GM19455 (cell line): Measurements from ENCODE around the gene MAP6D1.

Source experiments
- ATAC-seq: cut with Tn5 transposase; IDR thresholded peaks from one replicate; pipeline ENCODE4 v1.9.1; 2021; ENCODE audit not compliant: unreplicated experiment

Gene MAP6D1

DNA sequence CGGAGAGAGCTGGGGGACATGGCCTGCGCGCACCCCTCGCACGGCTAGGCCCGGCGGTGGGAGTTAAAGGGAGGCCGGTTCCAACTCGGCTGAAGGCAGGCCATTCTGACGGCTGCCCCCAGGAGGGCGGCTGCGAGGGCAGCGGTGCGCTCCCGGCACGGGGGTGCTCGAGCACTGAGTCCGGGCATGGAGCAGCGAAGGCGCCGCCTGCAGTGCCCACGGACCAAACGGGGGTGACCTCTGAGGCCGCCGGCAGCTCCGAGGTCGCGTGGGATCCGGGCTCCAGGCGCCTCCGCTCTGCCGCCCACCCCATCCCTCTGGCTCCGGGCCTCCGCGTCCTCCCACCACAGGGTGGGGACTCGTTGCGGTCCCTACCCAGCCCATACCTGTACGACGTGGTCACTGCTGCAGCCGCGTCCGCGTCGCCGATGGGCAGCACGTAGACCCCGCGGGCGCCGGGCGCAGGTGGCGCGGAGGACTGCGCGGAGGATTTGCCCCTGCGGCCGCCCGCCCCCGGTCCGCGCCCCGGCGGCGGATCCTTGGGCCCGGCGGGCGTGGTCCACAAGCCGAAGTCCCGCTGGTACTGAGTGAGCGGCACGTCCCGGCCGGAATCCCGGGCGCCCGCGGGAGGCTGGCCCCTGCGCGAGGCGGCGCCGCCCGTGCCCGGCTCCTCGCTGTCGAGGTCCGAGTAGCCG lies 469 bp downstream of the MAP6D1 start:
- no peak for ATAC-seq

GRCh38 chr3:183823963-183824362 lies 1.4 kb downstream of the MAP6D1 start:
- no peak for ATAC-seq

DNA sequence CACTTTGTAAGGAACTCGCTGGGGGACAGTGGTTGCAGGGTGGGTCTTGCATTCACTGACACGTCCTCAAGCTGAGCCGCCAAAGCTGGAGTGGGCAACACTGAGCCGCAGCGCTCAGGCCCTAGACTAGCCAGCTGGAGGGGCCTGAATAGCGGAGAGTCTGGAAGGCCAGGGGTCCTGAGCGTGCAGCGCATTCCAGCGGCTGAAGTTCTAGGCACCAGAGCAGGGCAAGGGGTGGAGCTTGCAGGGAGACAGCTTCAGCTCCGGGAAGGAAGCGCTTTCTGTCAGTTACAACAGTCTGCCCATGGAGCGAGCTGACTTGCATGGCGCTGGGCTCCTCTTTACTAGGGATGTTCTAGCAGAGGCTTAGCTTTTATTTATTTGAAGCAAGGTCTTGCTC lies 2.7 kb downstream of the MAP6D1 start:
- no peak for ATAC-seq

DNA sequence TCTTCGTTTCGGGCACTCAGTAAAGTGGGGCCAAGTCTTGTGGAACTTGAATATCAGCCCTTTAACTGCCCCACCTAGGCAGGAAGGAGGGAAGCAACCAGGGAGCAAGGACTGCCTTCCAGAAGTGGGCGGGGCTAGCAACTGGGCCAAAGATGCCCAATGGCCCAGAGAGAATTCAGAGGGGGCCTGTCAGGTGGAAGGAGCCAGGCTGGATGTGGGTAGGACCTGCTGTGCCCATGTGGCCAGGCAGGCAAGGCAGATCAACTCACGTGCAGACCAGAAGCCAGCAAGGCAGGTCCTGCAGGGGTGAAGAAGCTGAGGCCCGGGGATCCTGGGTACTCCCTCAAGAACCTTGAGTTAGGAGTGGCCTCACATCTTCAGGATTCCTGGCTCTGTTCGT lies 5.5 kb downstream of the MAP6D1 start:
- no peak for ATAC-seq

- ATAC-seq: no peak
Observed at GRCh38 chr3:183818706-183819624, 6.4 kb downstream of the MAP6D1 start.

GRCh38 chr3:183818041-183818620 lies 7.2 kb downstream of the MAP6D1 start:
- no peak for ATAC-seq

DNA sequence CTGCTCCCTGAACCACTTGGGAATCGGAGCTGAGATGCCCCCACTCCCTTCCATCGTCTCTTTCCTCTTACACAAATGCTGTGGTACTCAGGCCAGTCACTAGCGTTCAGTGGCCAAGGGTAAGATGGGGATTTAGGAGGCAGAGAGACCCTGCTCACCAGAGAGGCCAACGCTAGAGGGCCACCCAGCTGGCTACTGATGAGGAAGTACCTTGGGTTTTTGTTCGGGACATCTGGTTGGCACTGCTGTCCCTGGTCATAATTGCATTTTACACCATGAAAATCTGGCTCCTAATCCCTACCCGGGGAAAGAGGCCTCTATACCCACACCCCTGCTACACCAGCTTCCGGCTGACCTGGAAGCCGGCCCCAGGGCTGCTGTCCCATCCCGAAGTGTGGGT lies 7.7 kb downstream of the MAP6D1 start:
- ATAC-seq: no peak

DNA sequence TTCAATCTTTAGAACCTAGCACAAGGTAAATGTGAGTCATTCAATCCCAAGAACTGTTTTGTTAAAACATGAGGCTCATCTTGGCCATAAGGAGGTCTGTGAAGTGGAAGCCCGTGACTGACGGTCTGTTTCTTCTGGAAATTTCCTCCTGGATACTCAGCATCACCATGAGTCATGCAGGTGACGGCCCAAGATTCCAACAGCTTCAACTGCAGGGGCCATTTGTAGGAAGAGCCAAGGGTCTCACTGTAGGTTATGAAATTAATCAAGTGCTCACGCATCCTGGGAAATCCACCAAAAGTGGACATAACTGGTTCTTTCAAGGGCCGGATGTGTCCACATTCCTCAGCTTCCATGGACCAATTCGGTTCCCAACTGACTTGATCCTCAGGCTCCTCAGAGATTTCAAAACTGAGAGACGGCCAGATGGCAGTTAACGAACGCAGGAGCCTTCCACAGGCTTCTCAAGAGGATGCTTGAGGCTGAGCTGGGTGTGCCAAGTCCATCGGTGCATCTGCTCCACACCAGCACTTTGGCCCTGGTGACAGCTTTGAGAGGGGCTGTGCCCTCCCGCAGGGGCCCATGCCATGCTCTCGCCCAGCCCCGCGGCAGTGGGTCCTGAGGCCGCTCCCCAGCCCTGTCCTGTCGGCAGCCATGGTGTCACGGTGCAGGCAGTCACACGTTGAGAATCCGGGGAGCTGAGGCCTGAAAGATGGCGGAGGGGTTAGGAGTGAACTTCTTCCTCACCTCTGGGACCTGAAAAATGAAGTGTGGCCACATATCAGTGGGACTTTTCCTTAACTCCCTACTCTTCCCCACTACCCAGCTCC lies 8.5 kb downstream of the MAP6D1 start:
- no peak for ATAC-seq

GRCh38 chr3:183815951-183816475 lies 9.4 kb downstream of the MAP6D1 start:
- ATAC-seq: no peak

DNA sequence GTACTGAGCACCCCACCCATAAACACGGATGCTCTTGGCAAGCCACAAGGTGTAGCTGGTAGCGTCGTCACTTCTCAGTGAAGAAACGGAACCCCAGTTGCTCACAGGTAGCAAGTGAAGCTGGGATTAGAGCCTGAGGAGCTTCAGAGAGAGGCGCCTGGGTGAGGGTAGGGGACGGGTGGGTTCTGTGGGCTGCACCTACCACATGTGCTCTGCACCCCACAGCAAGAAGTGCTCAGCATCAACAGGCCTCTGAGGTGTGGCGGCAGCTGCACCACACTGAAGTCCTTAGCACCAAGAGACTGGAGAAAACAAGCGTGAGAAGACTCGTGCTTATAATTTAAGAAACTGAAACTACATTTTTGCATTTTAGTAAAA lies 9.8 kb downstream of the MAP6D1 start:
- ATAC-seq: no peak

- no peak for ATAC-seq
Observed at GRCh38 chr3:183814240-183814639, 11.1 kb downstream of the MAP6D1 start.

DNA sequence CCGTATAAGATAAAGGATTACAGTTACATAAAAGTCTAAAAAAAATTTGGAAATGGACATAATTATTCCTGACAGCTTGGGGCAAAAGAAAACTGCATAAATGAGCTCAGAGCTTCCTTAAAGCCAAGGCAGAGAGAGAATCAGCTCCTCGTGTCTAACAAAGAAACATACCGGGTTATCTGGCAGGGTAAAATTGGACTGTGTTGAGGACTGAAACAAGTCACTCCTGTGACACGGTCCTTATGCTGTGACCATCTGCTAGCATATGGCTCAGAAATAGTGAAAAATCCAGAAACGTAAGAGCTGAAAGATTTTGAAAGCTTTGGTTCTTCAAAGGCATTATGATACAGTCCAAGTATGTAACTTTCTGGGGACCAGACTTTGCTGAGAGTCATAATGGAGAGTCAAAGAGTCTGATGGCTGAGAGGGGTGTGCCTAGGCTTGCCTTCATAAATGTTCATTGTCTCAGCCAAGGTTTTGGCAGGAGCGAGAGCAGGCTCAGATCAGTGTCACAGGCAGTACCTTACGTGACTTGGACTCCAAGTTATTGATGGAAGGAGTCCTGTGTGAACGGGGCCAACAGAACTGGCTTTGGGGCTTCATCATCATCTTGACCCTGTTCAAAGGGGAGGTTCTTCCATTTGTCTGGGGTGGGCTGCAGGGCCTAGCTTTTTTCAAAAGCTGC lies 12.5 kb downstream of the MAP6D1 start:
- no peak for ATAC-seq

DNA sequence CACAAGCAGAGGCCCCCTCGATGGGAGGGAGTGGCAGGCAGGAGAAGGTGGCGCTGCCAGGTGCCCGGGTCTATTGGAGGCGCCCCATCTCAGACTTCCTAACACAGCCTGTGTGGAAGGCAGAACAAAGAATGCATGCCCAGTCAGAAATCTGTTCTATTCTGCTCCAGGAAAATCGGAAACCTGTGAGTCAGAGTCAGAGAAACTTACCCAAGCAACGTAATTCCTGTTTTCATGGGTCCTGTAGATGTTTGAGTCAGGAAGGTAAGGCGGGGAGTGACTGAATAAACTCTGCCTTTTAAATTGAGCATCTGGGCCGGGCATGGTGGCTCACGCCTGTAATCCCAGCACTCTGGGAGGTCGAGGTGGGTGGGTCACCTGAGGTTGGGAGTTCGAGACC lies 13.7 kb downstream of the MAP6D1 start:
- ATAC-seq: no peak

- no peak for ATAC-seq
Observed at GRCh38 chr3:183810643-183811594, 14.5 kb downstream of the MAP6D1 start.

GRCh38 chr3:183809270-183809669 lies 16.1 kb downstream of the MAP6D1 start:
- no peak for ATAC-seq

DNA sequence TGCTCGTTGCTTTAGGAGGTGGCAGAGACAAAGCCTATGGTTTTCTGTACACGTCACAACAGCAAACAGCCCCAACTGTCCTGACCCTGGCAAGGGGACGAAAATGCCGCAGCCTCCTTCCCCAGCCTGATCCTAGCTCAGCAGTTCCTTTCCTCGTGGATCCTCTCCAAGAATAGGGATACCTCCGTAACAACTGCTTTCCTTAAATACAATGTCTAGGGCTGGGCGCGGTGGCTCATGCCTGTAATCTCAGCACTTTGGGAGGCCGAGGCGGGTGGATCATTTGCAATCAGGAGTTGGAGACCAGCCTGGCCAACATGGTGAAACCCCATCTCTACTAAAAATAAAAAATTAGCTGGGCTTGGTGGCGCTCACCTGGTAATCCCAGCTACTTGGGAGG lies 17.0 kb downstream of the MAP6D1 start:
- ATAC-seq: no peak

- ATAC-seq: no peak
Observed at GRCh38 chr3:183807881-183808280, 17.5 kb downstream of the MAP6D1 start.

DNA sequence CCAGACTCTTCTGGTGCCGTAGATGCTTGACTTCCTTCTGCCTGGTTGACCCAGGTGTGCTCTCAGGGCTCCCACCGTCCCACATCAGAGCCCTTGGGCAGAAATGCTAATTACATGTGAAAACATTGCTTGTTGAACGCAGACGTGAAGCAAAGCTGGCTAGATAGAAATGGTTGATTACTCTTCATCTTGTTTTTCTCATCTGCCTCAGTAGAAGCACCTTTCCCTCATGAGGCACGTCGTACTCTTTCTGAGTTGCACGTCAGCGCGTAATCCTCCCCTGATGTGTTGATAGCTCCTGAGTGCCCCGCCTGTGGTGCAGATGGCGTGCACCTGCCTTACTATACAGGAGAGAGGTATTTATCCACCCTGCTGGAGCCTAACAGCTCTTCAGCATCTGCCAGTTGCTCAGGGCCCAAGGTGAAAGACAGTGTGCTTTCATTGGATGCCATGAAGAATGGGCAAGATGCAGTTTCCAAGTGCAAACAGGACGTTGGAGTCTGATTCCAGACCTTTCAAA lies 18.1 kb downstream of the MAP6D1 start:
- ATAC-seq: no peak

DNA sequence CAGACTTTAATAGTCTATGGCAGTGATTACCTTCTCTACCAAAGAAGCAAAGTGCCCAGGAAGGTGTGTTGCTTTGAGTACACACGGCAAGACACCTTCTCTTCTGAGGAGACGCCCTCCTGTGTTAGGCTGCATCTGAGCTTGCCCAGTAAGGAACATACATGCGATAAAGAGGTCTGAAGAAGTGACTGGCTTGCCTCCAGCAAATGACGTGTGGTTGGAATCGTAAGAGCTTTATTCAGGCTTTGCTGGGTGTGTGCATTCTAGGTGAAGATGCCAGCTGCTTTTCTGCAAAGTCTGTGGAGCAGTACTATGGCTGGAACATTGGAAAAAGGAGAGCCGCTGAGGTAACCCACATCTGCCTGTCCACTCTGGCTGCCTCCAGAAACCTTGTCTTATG lies 22.4 kb downstream of the MAP6D1 start:
- ATAC-seq: no peak
